ENCODE data around the gene KLK13. TPM values are rescaled to one million over a fixed set of nuclear protein-coding genes. Genes with fewer than 3 reads are reported as not detected.

The KLK13 gene
- total and polyA plus RNA-seq, 2 of the 13 experiments (the other 11 are each of a cell fraction or from before 2014, with no cell fraction given), result 0.09 TPM; not detected in 1

GRCh38 chr19:51108066-51108804 lies 43.3 kb upstream of the KLK13 start, which contains the start of gene CTU1 (continued):
- TF ChIP-seq PAXIP1 (CRISPR knock-in tag; conservative IDR thresholded peaks at IDR 0.05) (0 out of 2 replicates have a peak, but pooled peaks have one; percentile 31), NCOA5 (CRISPR knock-in tag; IDR thresholded peaks at IDR 0.05) (no peak), REL (CRISPR knock-in tag; conservative IDR thresholded peaks at IDR 0.05) (no peak), ZFY (CRISPR knock-in tag; IDR thresholded peaks at IDR 0.05) (peak; percentile 95), AGO2 (optimal IDR thresholded peaks at IDR 0.05; ENCODE audit: low read depth, low read length) (no peak), KLF12 (CRISPR knock-in tag; IDR thresholded peaks at IDR 0.05; ENCODE audit: borderline replicate concordance) (peak; percentile 86; the same call in 1 of the 2 replicates), ZNF234 (CRISPR knock-in tag; conservative IDR thresholded peaks at IDR 0.05) (no peak), HOXD1 (CRISPR knock-in tag; IDR thresholded peaks at IDR 0.05) (no peak), ZNF704 (CRISPR knock-in tag; IDR thresholded peaks at IDR 0.05; ENCODE audit: borderline replicate concordance) (no peak; the same call in 1 of the 2 replicates), RAD51 (IDR thresholded peaks at IDR 0.05; ENCODE audit: borderline replicate concordance) (no peak), AHR (CRISPR knock-in tag; IDR thresholded peaks at IDR 0.05) (no peak), ZNF331 (CRISPR knock-in tag; IDR thresholded peaks at IDR 0.05) (peak; percentile 59; the same call in 1 of the 2 replicates), USF2 (IDR thresholded peaks at IDR 0.05; ENCODE audit: low read depth, low read length) (no peak), USF2 (CRISPR knock-in tag; IDR thresholded peaks at IDR 0.05; ENCODE audit: borderline replicate concordance) (peak; percentile 14; the same call in 1 of the 2 replicates), ZNF777 (CRISPR knock-in tag; IDR thresholded peaks at IDR 0.05) (no peak), HNF1B (CRISPR knock-in tag; IDR thresholded peaks at IDR 0.05) (peak; percentile 91), REXO4 (CRISPR knock-in tag; IDR thresholded peaks at IDR 0.05; ENCODE audit: borderline replicate concordance) (no peak)
- TF ChIP-seq, protein P1, sequence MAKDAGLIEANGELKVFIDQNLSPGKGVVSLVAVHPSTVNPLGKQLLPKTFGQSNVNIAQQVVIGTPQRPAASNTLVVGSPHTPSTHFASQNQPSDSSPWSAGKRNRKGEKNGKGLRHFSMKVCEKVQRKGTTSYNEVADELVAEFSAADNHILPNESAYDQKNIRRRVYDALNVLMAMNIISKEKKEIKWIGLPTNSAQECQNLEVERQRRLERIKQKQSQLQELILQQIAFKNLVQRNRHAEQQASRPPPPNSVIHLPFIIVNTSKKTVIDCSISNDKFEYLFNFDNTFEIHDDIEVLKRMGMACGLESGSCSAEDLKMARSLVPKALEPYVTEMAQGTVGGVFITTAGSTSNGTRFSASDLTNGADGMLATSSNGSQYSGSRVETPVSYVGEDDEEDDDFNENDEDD (CRISPR knock-in tag; IDR thresholded peaks at IDR 0.05; ENCODE audit: borderline replicate concordance), result 0 out of 2 replicates have a peak, but pooled peaks have one; percentile 1
- TF ChIP-seq, protein P2, sequence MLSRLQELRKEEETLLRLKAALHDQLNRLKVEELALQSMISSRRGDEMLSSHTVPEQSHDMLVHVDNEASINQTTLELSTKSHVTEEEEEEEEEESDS (CRISPR knock-in tag; IDR thresholded peaks at IDR 0.05; ENCODE audit: borderline replicate concordance), result no peak; the same call in 1 of the 2 replicates
